Measurements from ENCODE around the gene SUSD6. TPM values are rescaled to one million over a fixed set of nuclear protein-coding genes. Genes with fewer than 3 reads are reported as not detected.
A peak's percentile ranks its signal among the peaks of the same experiment; 100 is the strongest.
"Not testable (repeated sequence)": the region's sequence is repeated elsewhere in the genome, so short reads cannot be mapped to it uniquely, and the experiment has no call there.

Gene SUSD6
- total RNA-seq, 1 donor: 17.7 TPM

- DNase-seq (ENCODE audit: insufficient read length, low spot score, missing footprints): no peak
- Histone ChIP-seq H2AFZ (ENCODE audit: low read length) (no peak overlapping the region), H3K27ac (ENCODE audit: low read depth, low read length) (no peak overlapping the region), H3K9me3 (ENCODE audit: low read depth, low read length) (no peaks in the 10 kb centered on the region), H3K4me3 (ENCODE audit: insufficient read depth, low read length) (no peak overlapping the region), H3K36me3 (ENCODE audit: insufficient read depth, low read length) (no peaks in the 10 kb centered on the region), H3K27me3 (ENCODE audit: insufficient read depth, low read length) (no peaks in the 10 kb centered on the region), H3K79me2 (ENCODE audit: insufficient read depth, low read length) (peaks cover 83% of the 10 kb centered on the region), H4K20me1 (ENCODE audit: insufficient read depth, low read length) (peaks cover 56% of the 10 kb centered on the region), H3K4me1 (ENCODE audit: insufficient read depth, low read length) (peaks cover 32% of the 10 kb centered on the region), H3K4me2 (ENCODE audit: insufficient read depth, low read length) (no peak overlapping the region)
- TF ChIP-seq CTCF (IDR thresholded peaks at IDR 0.05; ENCODE audit: extremely low read depth, low read depth, low read length): no peak
These were observed 33.4 kb downstream of the SUSD6 start for GRCh38 chr14:69644814-69645213.

GRCh38 chr14:69647213-69647612, 35.8 kb downstream of the SUSD6 start:
- H3K4me2 ChIP-seq (ENCODE audit: insufficient read depth, low read length): no peak overlapping the region
- H3K4me1 ChIP-seq (ENCODE audit: insufficient read depth, low read length): peaks cover 50% of the 10 kb centered on the region
- H4K20me1 ChIP-seq (ENCODE audit: insufficient read depth, low read length): peaks cover 62% of the 10 kb centered on the region
- H3K4me3 ChIP-seq (ENCODE audit: insufficient read depth, low read length): no peak overlapping the region
- peaks cover 87% of the 10 kb centered on the region for H3K79me2 ChIP-seq (ENCODE audit: insufficient read depth, low read length)
- H2AFZ ChIP-seq (ENCODE audit: low read length): no peak overlapping the region
- no peak for TF ChIP-seq CTCF (IDR thresholded peaks at IDR 0.05; ENCODE audit: extremely low read depth, low read depth, low read length)
- DNase-seq (ENCODE audit: insufficient read length, low spot score, missing footprints): no peak
- H3K27me3 ChIP-seq (ENCODE audit: insufficient read depth, low read length): no peaks in the 10 kb centered on the region
- H3K9me3 ChIP-seq (ENCODE audit: low read depth, low read length): no peaks in the 10 kb centered on the region
- no peaks in the 10 kb centered on the region for H3K36me3 ChIP-seq (ENCODE audit: insufficient read depth, low read length)
- H3K27ac ChIP-seq (ENCODE audit: low read depth, low read length): peak overlapping the region; percentile 79

GRCh38 chr14:69647642-69648041, 36.2 kb downstream of the SUSD6 start:
- not testable (repeated sequence) for H3K27me3 ChIP-seq (ENCODE audit: insufficient read depth, low read length); H3K4me3 ChIP-seq (ENCODE audit: insufficient read depth, low read length); H3K36me3 ChIP-seq (ENCODE audit: insufficient read depth, low read length); H2AFZ ChIP-seq (ENCODE audit: low read length); DNase-seq (ENCODE audit: insufficient read length, low spot score, missing footprints); H3K4me2 ChIP-seq (ENCODE audit: insufficient read depth, low read length); H3K9me3 ChIP-seq (ENCODE audit: low read depth, low read length)
- Histone ChIP-seq H3K79me2 (ENCODE audit: insufficient read depth, low read length) (peaks cover 87% of the 10 kb centered on the region), H3K27ac (ENCODE audit: low read depth, low read length) (peak overlapping the region; percentile 79), H4K20me1 (ENCODE audit: insufficient read depth, low read length) (peaks cover 63% of the 10 kb centered on the region), H3K4me1 (ENCODE audit: insufficient read depth, low read length) (peaks cover 50% of the 10 kb centered on the region)

- peak overlapping the region; percentile 79 for H3K27ac ChIP-seq (ENCODE audit: low read depth, low read length)
- no peaks in the 10 kb centered on the region for H3K36me3 ChIP-seq (ENCODE audit: insufficient read depth, low read length)
- H2AFZ ChIP-seq (ENCODE audit: low read length): no peak overlapping the region
- no peaks in the 10 kb centered on the region for H3K9me3 ChIP-seq (ENCODE audit: low read depth, low read length)
- H3K4me1 ChIP-seq (ENCODE audit: insufficient read depth, low read length): peaks cover 46% of the 10 kb centered on the region
- peaks cover 85% of the 10 kb centered on the region for H3K79me2 ChIP-seq (ENCODE audit: insufficient read depth, low read length)
- DNase-seq (ENCODE audit: insufficient read length, low spot score, missing footprints): peak; percentile 72
- H4K20me1 ChIP-seq (ENCODE audit: insufficient read depth, low read length): peaks cover 55% of the 10 kb centered on the region
- TF ChIP-seq CTCF (IDR thresholded peaks at IDR 0.05; ENCODE audit: extremely low read depth, low read depth, low read length): no peak
- no peak overlapping the region for H3K4me3 ChIP-seq (ENCODE audit: insufficient read depth, low read length)
- H3K4me2 ChIP-seq (ENCODE audit: insufficient read depth, low read length): peak overlapping the region; percentile 68
- H3K27me3 ChIP-seq (ENCODE audit: insufficient read depth, low read length): no peaks in the 10 kb centered on the region
These were observed 37.4 kb downstream of the SUSD6 start for GRCh38 chr14:69648480-69649451.

Data from osteoblast (primary cell).